HG03439 (cell line): ENCODE data around the gene CASK.
A peak's percentile ranks its signal among the peaks of the same experiment; 100 is the strongest.

Source experiments
- ATAC-seq: cut with Tn5 transposase; IDR thresholded peaks from one replicate; pipeline ENCODE4 v1.9.1; 2021; ENCODE audit warnings: mild to moderate bottlenecking, moderate library complexity; ENCODE audit not compliant: unreplicated experiment

The CASK gene

GRCh38 chrX:41596596-41596995 is 326.8 kb downstream of the CASK start:
- ATAC-seq = peak; percentile 76

GRCh38 chrX:41594634-41595033 is 328.7 kb downstream of the CASK start:
- ATAC-seq = no peak

GRCh38 chrX:41591906-41592305 is 331.4 kb downstream of the CASK start:
- ATAC-seq = no peak

- ATAC-seq = no peak
These were observed 332.7 kb downstream of the CASK start for GRCh38 chrX:41590641-41591040.

- no peak for ATAC-seq
These were observed 333.6 kb downstream of the CASK start for GRCh38 chrX:41589634-41590270.

- no peak for ATAC-seq
These were observed 335.1 kb downstream of the CASK start for GRCh38 chrX:41588271-41588670.

- ATAC-seq = no peak
These were observed 342.8 kb downstream of the CASK start for GRCh38 chrX:41580423-41581064.

GRCh38 chrX:41563876-41564275 is 359.5 kb downstream of the CASK start:
- ATAC-seq = no peak

- no peak for ATAC-seq
These were observed 362.3 kb downstream of the CASK start for GRCh38 chrX:41561045-41561444.

GRCh38 chrX:41559235-41560052 is 363.9 kb downstream of the CASK start:
- ATAC-seq = no peak

GRCh38 chrX:41558531-41558930 is 364.8 kb downstream of the CASK start:
- no peak for ATAC-seq

- no peak for ATAC-seq
These were observed 366.4 kb downstream of the CASK start for GRCh38 chrX:41556958-41557357.

- ATAC-seq = no peak
These were observed 369.7 kb downstream of the CASK start for GRCh38 chrX:41553688-41554087.

- ATAC-seq = no peak
These were observed 374.9 kb downstream of the CASK start for GRCh38 chrX:41548411-41548810.

GRCh38 chrX:41543668-41544067 is 379.7 kb downstream of the CASK start:
- ATAC-seq = no peak

- ATAC-seq = no peak
These were observed 380.3 kb downstream of the CASK start for GRCh38 chrX:41543025-41543424.

GRCh38 chrX:41542536-41542935 is 380.8 kb downstream of the CASK start:
- ATAC-seq = no peak

GRCh38 chrX:41542135-41542534 is 381.2 kb downstream of the CASK start:
- no peak for ATAC-seq

GRCh38 chrX:41541386-41541785 is 382.0 kb downstream of the CASK start:
- ATAC-seq = no peak

- ATAC-seq = no peak
These were observed 384.6 kb downstream of the CASK start for GRCh38 chrX:41538707-41539106.

- ATAC-seq = no peak
These were observed 393.3 kb downstream of the CASK start for GRCh38 chrX:41530085-41530484.

- no peak for ATAC-seq
These were observed 394.1 kb downstream of the CASK start for GRCh38 chrX:41529221-41529620.
